Measurements from ENCODE around the gene DDAH2. TPM values are rescaled to one million over a fixed set of nuclear protein-coding genes. Genes with fewer than 3 reads are reported as not detected.

Gene DDAH2
- total and polyA plus RNA-seq, 10 of the 15 experiments (the other 5 are each of a cell fraction or from before 2014, with no cell fraction given) = 0.35 to 9.9 (median 6.2) TPM

DNA sequence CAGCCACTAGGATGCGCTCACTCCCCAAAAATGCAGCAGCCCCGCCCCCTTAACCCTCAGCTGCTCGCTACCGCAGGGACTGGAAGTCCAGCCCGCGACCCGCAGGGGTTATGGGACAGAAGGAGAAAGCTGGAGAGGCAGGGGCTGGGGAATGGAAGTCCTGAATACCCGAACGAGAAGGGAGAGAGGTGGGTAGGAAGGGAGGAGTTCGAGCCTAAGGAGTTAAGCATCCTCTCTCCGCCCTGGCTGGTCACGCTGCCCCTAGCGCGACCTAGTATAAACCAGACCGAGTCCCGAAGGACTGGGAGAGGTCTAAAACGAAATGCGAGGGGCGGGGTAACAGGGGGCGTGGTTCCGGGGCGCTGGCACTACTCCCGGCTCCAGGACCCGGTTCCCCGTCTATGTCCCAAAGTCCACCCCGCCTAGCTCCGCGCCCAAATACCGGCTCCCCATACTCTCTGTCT lies 448 bp upstream of the DDAH2 start (continued):
- no peak for TF ChIP-seq POLR2A (IDR thresholded peaks at IDR 0.05; ENCODE audit: low read depth, low read length)
- TF ChIP-seq STAT1 (conservative IDR thresholded peaks at IDR 0.05) = 0 out of 2 replicates have a peak, but pooled peaks have one; percentile 39
- no peak for TF ChIP-seq CREM (IDR thresholded peaks at IDR 0.05; ENCODE audit: low read depth)
- TF ChIP-seq, protein P1, sequence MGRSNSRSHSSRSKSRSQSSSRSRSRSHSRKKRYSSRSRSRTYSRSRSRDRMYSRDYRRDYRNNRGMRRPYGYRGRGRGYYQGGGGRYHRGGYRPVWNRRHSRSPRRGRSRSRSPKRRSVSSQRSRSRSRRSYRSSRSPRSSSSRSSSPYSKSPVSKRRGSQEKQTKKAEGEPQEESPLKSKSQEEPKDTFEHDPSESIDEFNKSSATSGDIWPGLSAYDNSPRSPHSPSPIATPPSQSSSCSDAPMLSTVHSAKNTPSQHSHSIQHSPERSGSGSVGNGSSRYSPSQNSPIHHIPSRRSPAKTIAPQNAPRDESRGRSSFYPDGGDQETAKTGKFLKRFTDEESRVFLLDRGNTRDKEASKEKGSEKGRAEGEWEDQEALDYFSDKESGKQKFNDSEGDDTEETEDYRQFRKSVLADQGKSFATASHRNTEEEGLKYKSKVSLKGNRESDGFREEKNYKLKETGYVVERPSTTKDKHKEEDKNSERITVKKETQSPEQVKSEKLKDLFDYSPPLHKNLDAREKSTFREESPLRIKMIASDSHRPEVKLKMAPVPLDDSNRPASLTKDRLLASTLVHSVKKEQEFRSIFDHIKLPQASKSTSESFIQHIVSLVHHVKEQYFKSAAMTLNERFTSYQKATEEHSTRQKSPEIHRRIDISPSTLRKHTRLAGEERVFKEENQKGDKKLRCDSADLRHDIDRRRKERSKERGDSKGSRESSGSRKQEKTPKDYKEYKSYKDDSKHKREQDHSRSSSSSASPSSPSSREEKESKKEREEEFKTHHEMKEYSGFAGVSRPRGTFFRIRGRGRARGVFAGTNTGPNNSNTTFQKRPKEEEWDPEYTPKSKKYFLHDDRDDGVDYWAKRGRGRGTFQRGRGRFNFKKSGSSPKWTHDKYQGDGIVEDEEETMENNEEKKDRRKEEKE (IDR thresholded peaks at IDR 0.05) = no peak
- no peak for TF ChIP-seq BACH1 (IDR thresholded peaks at IDR 0.05; ENCODE audit: borderline replicate concordance)
- TF ChIP-seq, protein P2, sequence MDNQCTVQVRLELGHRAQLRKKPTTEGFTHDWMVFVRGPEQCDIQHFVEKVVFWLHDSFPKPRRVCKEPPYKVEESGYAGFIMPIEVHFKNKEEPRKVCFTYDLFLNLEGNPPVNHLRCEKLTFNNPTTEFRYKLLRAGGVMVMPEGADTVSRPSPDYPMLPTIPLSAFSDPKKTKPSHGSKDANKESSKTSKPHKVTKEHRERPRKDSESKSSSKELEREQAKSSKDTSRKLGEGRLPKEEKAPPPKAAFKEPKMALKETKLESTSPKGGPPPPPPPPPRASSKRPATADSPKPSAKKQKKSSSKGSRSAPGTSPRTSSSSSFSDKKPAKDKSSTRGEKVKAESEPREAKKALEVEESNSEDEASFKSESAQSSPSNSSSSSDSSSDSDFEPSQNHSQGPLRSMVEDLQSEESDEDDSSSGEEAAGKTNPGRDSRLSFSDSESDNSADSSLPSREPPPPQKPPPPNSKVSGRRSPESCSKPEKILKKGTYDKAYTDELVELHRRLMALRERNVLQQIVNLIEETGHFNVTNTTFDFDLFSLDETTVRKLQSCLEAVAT (IDR thresholded peaks at IDR 0.05) = peak; percentile 74; the same call in 1 of the 2 replicates
- TF ChIP-seq, protein P3, sequence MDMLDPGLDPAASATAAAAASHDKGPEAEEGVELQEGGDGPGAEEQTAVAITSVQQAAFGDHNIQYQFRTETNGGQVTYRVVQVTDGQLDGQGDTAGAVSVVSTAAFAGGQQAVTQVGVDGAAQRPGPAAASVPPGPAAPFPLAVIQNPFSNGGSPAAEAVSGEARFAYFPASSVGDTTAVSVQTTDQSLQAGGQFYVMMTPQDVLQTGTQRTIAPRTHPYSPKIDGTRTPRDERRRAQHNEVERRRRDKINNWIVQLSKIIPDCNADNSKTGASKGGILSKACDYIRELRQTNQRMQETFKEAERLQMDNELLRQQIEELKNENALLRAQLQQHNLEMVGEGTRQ (IDR thresholded peaks at IDR 0.05; ENCODE audit: borderline replicate concordance, low read depth, low read length) = no peak
- no peak for TF ChIP-seq HDAC2 (IDR thresholded peaks at IDR 0.05)
- TF ChIP-seq MXI1 (IDR thresholded peaks at IDR 0.05; ENCODE audit: low read depth, low read length) = no peak
- TF ChIP-seq, protein P4, sequence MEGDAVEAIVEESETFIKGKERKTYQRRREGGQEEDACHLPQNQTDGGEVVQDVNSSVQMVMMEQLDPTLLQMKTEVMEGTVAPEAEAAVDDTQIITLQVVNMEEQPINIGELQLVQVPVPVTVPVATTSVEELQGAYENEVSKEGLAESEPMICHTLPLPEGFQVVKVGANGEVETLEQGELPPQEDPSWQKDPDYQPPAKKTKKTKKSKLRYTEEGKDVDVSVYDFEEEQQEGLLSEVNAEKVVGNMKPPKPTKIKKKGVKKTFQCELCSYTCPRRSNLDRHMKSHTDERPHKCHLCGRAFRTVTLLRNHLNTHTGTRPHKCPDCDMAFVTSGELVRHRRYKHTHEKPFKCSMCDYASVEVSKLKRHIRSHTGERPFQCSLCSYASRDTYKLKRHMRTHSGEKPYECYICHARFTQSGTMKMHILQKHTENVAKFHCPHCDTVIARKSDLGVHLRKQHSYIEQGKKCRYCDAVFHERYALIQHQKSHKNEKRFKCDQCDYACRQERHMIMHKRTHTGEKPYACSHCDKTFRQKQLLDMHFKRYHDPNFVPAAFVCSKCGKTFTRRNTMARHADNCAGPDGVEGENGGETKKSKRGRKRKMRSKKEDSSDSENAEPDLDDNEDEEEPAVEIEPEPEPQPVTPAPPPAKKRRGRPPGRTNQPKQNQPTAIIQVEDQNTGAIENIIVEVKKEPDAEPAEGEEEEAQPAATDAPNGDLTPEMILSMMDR (IDR thresholded peaks at IDR 0.05 in 2 of 3, conservative IDR thresholded peaks at IDR 0.05 in 1 of 3; ENCODE audit: control insufficient read depth in 2 of 3, extremely low read depth in 1 of 3, insufficient read depth in 1 of 3, low read depth in 3 of 3, low read length in 3 of 3) = peak in 2 of 3 experiments; percentile 84 to 94; a peak in 3 of 6 replicates
- no peak for TF ChIP-seq SUPT20H (IDR thresholded peaks at IDR 0.05; ENCODE audit: borderline replicate concordance, control insufficient read depth, low read depth, low read length)
- 0 out of 3 replicates have a peak, but pooled peaks of 1 of the 2 experiments have one; percentile 38 for TF ChIP-seq EGR1 (IDR thresholded peaks at IDR 0.05; ENCODE audit: borderline replicate concordance in 1 of 2, low read depth in 2 of 2, low read length in 2 of 2)
- TF ChIP-seq SMARCA5 (IDR thresholded peaks at IDR 0.05) = peak; percentile 62; the same call in 1 of the 2 replicates
- TF ChIP-seq, protein P5, sequence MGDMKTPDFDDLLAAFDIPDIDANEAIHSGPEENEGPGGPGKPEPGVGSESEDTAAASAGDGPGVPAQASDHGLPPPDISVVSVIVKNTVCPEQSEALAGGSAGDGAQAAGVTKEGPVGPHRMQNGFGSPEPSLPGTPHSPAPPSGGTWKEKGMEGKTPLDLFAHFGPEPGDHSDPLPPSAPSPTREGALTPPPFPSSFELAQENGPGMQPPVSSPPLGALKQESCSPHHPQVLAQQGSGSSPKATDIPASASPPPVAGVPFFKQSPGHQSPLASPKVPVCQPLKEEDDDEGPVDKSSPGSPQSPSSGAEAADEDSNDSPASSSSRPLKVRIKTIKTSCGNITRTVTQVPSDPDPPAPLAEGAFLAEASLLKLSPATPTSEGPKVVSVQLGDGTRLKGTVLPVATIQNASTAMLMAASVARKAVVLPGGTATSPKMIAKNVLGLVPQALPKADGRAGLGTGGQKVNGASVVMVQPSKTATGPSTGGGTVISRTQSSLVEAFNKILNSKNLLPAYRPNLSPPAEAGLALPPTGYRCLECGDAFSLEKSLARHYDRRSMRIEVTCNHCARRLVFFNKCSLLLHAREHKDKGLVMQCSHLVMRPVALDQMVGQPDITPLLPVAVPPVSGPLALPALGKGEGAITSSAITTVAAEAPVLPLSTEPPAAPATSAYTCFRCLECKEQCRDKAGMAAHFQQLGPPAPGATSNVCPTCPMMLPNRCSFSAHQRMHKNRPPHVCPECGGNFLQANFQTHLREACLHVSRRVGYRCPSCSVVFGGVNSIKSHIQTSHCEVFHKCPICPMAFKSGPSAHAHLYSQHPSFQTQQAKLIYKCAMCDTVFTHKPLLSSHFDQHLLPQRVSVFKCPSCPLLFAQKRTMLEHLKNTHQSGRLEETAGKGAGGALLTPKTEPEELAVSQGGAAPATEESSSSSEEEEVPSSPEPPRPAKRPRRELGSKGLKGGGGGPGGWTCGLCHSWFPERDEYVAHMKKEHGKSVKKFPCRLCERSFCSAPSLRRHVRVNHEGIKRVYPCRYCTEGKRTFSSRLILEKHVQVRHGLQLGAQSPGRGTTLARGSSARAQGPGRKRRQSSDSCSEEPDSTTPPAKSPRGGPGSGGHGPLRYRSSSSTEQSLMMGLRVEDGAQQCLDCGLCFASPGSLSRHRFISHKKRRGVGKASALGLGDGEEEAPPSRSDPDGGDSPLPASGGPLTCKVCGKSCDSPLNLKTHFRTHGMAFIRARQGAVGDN (IDR thresholded peaks at IDR 0.05) = no peak
- TF ChIP-seq, protein P6, sequence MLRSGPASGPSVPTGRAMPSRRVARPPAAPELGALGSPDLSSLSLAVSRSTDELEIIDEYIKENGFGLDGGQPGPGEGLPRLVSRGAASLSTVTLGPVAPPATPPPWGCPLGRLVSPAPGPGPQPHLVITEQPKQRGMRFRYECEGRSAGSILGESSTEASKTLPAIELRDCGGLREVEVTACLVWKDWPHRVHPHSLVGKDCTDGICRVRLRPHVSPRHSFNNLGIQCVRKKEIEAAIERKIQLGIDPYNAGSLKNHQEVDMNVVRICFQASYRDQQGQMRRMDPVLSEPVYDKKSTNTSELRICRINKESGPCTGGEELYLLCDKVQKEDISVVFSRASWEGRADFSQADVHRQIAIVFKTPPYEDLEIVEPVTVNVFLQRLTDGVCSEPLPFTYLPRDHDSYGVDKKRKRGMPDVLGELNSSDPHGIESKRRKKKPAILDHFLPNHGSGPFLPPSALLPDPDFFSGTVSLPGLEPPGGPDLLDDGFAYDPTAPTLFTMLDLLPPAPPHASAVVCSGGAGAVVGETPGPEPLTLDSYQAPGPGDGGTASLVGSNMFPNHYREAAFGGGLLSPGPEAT (IDR thresholded peaks at IDR 0.05; ENCODE audit: low read depth) = peak; percentile 43; the same call in 1 of the 2 replicates
